GM12878 (cell line): ENCODE data around the gene ETS1. TPM values are rescaled to one million over a fixed set of nuclear protein-coding genes. Genes with fewer than 3 reads are reported as not detected.

Experiments used
- CBX3 ChIP-seq: fragments of 200-600 bp; sonication (generic); IDR thresholded peaks from 2 replicates; pipeline ENCODE4 v1.6.1; 2016; ENCODE audit warnings: low read depth, borderline replicate concordance
- JUND ChIP-seq: IDR thresholded peaks from 2 replicates; pipeline ENCODE4 v1.6.1; 2012; ENCODE audit warnings: low read depth, mild to moderate bottlenecking, low read length, improper control_type of control experiment, moderate library complexity
- KAT2A ChIP-seq: conservative IDR thresholded peaks from 2 replicates; pipeline ENCODE4 v1.6.1; 2011; ENCODE audit warnings: low read depth, low read length; ENCODE audit not compliant: control insufficient read depth
- NFIC ChIP-seq: IDR thresholded peaks from 2 replicates; pipeline ENCODE4 v1.6.1; 2012; ENCODE audit warnings: low read depth, mild to moderate bottlenecking, inconsistent platforms, low read length, moderate library complexity
- NR2C2 ChIP-seq: IDR thresholded peaks from 2 replicates; pipeline ENCODE4 v1.6.1; 2011; ENCODE audit warnings: borderline replicate concordance, low read depth; ENCODE audit not compliant: control insufficient read depth, insufficient read length
- PML ChIP-seq: IDR thresholded peaks from 2 replicates; pipeline ENCODE4 v1.6.1; 2012; ENCODE audit warnings: low read length, inconsistent platforms
- RAD51 ChIP-seq: fragments of 450-650 bp; IDR thresholded peaks from 2 replicates; pipeline ENCODE4 v1.6.1; 2016; ENCODE audit warnings: moderate library complexity, mild to moderate bottlenecking, inconsistent platforms
- RB1 ChIP-seq: fragments of 450-650 bp; formaldehyde crosslinking; IDR thresholded peaks from 2 replicates; pipeline ENCODE4 v1.6.1; 2017; ENCODE audit warnings: mild to moderate bottlenecking, borderline replicate concordance
- SP1 ChIP-seq: IDR thresholded peaks from one replicate; pipeline ENCODE4 v1.6.1; 2011; ENCODE audit warnings: low read depth, low read length
- polyA plus RNA-seq, 11 experiments: library from polyadenylated mRNA; depleted of rRNA in 4 of 11; unstranded in 6 of 11; stranded (reverse) in 5 of 11; fragments of >200 nt; fragmentation: Nextera tagmentation in 4 of 11; fragmentation: Illumina TruSeq in 1 of 11; extraction: Ambion mirVana in 4 of 11; extraction: Trizol in 1 of 11; gene quantifications; 1 replicate in 1 of 11; 2 replicates in 10 of 11; pipeline versions ENCODE4 v1.2.1 to v1.2.3, GENCODE V29; 2011 to 2016; ENCODE audit warnings: inconsistent platforms in 2 of 11, missing spikeins in 2 of 11, low read depth in 1 of 11
- total RNA-seq, 4 experiments: library from RNA; depleted of rRNA in 3 of 4; stranded (reverse); fragments of >200 nt in 3 of 4; fragmentation: Illumina TruSeq in 1 of 4; extraction: Trizol in 1 of 4; gene quantifications; 2 replicates each; pipeline versions ENCODE4 v1.2.1 to v1.2.3, GENCODE V29; 2013 to 2021
- TF ChIP-seq, protein P1 (sequence below): fragments of 450-650 bp; IDR thresholded peaks from 2 replicates; pipeline ENCODE4 v1.6.1; 2016; ENCODE audit warnings: mild to moderate bottlenecking, moderate library complexity, borderline replicate concordance

ETS1 gene
- total and polyA plus RNA-seq, 10 of the 15 experiments (the other 5 are each of a cell fraction or from before 2014, with no cell fraction given): 12.5 to 112 (median 55.5) TPM

- TF ChIP-seq RB1 (no peak), KAT2A (no peak), CBX3 (no peak), JUND (no peak), NFIC (no peak), PML (no peak), NR2C2 (no peak), SP1 (no peak), RAD51 (no peak)
- TF ChIP-seq, protein P1, sequence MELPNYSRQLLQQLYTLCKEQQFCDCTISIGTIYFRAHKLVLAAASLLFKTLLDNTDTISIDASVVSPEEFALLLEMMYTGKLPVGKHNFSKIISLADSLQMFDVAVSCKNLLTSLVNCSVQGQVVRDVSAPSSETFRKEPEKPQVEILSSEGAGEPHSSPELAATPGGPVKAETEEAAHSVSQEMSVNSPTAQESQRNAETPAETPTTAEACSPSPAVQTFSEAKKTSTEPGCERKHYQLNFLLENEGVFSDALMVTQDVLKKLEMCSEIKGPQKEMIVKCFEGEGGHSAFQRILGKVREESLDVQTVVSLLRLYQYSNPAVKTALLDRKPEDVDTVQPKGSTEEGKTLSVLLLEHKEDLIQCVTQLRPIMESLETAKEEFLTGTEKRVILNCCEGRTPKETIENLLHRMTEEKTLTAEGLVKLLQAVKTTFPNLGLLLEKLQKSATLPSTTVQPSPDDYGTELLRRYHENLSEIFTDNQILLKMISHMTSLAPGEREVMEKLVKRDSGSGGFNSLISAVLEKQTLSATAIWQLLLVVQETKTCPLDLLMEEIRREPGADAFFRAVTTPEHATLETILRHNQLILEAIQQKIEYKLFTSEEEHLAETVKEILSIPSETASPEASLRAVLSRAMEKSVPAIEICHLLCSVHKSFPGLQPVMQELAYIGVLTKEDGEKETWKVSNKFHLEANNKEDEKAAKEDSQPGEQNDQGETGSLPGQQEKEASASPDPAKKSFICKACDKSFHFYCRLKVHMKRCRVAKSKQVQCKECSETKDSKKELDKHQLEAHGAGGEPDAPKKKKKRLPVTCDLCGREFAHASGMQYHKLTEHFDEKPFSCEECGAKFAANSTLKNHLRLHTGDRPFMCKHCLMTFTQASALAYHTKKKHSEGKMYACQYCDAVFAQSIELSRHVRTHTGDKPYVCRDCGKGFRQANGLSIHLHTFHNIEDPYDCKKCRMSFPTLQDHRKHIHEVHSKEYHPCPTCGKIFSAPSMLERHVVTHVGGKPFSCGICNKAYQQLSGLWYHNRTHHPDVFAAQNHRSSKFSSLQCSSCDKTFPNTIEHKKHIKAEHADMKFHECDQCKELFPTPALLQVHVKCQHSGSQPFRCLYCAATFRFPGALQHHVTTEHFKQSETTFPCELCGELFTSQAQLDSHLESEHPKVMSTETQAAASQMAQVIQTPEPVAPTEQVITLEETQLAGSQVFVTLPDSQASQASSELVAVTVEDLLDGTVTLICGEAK: no peak
- TF ChIP-seq, all 136 proteins: peak for 7
These were observed 44.9 kb upstream of the ETS1 start (continued) for GRCh38 chr11:128632141-128632791.
